Effector memory CD8-positive, alpha-beta T cell (primary cell): ENCODE data around the gene TMUB1.

Experiments
- ATAC-seq: fragments of 150-1000 bp; cut with Tn5 transposase; replicated peaks from 2 replicates; pipeline ENCODE4 v1.10.0; 2021; ENCODE audit warnings: mild to moderate bottlenecking, moderate library complexity
- DNase-seq, 3 experiments: peaks; one replicate each; pipeline ENCODE4 v3.0.0; 2021
- H3K27ac Mint-ChIP-seq, 2 donors: one replicate each; pipeline ENCODE4 v1.8.0; 2022; ENCODE audit warnings: mild to moderate bottlenecking in 2 of 2, mixed read lengths in 2 of 2, moderate library complexity in 2 of 2
- H3K27me3 Mint-ChIP-seq, 2 donors: one replicate each; pipeline ENCODE4 v1.8.0; 2022; ENCODE audit warnings: mixed read lengths in 2 of 2
- H3K36me3 Mint-ChIP-seq: one replicate; pipeline ENCODE4 v1.8.0; 2022; ENCODE audit warnings: mild to moderate bottlenecking, moderate library complexity, mixed read lengths; ENCODE audit not compliant: insufficient read depth
- H3K4me1 Mint-ChIP-seq, 2 donors: one replicate each; pipeline ENCODE4 v1.8.0; 2022; ENCODE audit warnings: low read depth in 2 of 2, mixed read lengths in 2 of 2
- H3K4me3 Mint-ChIP-seq, 2 donors: one replicate each; pipeline ENCODE4 v1.8.0; 2022; ENCODE audit warnings: mild to moderate bottlenecking in 2 of 2, mixed read lengths in 2 of 2, moderate library complexity in 2 of 2
- H3K9me3 Mint-ChIP-seq, 2 donors: one replicate each; pipeline ENCODE4 v1.8.0; 2022; ENCODE audit warnings: mixed read lengths in 2 of 2

TMUB1 gene

DNA sequence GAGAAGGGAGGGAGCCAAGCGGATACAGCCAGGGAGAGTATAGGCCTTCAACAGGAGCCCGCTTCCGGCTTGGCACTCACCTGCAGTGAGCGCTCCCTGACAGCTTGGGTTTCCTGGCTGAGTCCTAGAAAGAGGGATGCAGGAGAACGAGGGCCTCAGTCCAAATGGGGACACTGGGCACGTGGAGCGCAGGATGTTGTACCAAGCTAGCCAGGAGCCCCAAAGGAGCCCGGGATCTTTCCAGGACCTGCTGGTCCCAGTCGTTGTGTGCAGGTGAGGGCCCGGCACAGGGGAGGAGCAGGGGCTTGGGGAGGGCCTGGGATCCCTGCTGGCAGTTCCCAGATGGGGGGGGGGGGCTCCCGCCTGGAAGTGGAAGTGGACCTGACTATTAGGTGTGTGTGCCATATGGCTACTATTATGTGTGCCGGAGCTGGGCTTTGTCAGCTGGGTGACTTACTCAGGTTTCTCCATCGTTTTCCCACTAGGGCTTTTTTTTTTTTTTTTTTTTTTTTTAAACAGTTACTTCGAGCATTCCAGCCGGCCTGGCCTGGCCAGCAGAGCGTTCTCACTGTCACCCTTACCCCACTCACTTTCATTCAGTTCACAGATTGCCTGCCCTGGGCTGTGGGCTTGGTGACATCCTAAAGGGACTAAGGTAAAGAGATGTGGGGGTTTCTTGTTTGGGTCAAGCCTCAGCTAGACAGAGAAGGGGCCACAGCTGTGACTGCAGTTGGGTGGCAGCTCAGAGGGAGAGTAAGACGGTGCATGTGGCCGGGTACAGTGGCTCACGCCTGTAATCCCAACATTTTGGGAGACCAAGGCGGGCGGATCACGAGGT is 6.8 kb upstream of the TMUB1 start:
- Mint-ChIP-seq H3K4me1 (peaks cover 15 to 24% of the 10 kb centered on the region in 2 donors), H3K27me3 (peaks cover 0 to 5% of the 10 kb centered on the region in 2 donors), H3K9me3 (no peaks in the 10 kb centered on the region), H3K4me3 (no peak overlapping the region), H3K27ac (no peak overlapping the region), H3K36me3 (peaks cover 8% of the 10 kb centered on the region)
- DNase-seq (no peak), ATAC-seq (no peak)

GRCh38 chr7:151088856-151089699 is 5.8 kb upstream of the TMUB1 start:
- Mint-ChIP-seq H3K4me1 (peaks cover 20 to 28% of the 10 kb centered on the region in 2 donors), H3K4me3 (peak overlapping the region; percentile 33 to 54)
- no peak for DNase-seq

DNA sequence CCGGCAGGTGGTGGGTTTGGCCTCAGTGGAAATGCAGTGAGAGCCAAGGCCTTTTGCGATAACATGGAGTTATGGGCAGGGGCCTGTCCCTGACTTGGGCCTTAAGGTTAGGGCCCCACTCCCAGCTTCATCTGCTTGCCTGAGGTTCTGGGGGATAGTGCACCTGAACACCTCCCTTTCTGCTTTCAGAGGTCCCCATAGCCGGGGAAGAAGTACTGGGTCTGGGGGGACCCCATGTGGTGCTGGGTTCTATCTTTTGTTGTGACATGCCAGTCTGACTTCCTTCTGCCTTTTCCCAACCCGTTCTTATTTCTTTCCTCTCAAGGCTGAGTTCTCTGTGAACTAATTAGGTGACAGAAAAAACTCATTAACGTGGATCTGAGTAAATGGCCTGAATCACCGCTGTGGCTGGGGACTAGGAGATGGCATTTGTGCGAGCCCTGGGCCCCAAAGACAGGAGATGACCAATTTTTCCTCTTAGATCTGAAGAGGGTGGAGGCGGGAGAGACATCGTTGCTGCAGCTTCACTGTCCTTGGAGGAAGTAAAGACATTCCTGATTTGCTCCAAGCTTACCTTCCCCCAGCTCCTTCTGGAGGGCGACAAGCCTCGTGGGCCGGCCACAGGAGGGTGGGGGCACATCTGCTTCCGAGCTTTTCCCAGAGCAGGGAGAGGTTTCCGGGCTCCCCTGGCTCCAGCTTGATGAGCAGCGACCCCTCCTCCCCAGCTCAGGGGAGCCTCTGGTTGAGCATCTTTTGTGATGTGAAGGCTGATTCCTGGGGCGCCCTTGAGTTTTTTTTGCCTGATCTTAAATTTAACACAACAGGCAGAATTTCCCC is 4.9 kb upstream of the TMUB1 start:
- ATAC-seq (no peak), DNase-seq (no peak)
- H3K27ac Mint-ChIP-seq, result peak overlapping the region in 1 of 2 donors; percentile 72
- peaks cover 0 to 9% of the 10 kb centered on the region in 2 donors for H3K27me3 Mint-ChIP-seq
- peaks cover 20 to 31% of the 10 kb centered on the region in 2 donors for H3K4me1 Mint-ChIP-seq
- H3K4me3 Mint-ChIP-seq, result peak overlapping the region; percentile 54 to 83
- peaks cover 5% of the 10 kb centered on the region for H3K36me3 Mint-ChIP-seq
- H3K9me3 Mint-ChIP-seq, result no peaks in the 10 kb centered on the region

More at GRCh38 chr7:151088856-151089699, 5.8 kb upstream of the TMUB1 start:
- no peaks in the 10 kb centered on the region for H3K9me3 Mint-ChIP-seq
- peaks cover 0 to 9% of the 10 kb centered on the region in 2 donors for H3K27me3 Mint-ChIP-seq
- peaks cover 5% of the 10 kb centered on the region for H3K36me3 Mint-ChIP-seq
- ATAC-seq, result no peak
- peak overlapping the region in 1 of 2 donors; percentile 30 for H3K27ac Mint-ChIP-seq

GRCh38 chr7:151087245-151088018 is 4.1 kb upstream of the TMUB1 start:
- peak; percentile 15 for ATAC-seq
- Mint-ChIP-seq H3K9me3 (no peaks in the 10 kb centered on the region), H3K27me3 (peaks cover 0 to 9% of the 10 kb centered on the region in 2 donors), H3K36me3 (peaks cover 11% of the 10 kb centered on the region), H3K4me3 (peak overlapping the region; percentile 77 to 83), H3K27ac (peak overlapping the region; percentile 22 to 72), H3K4me1 (peaks cover 27 to 37% of the 10 kb centered on the region in 2 donors)
- DNase-seq, result peak in 1 of 3 experiments; percentile 30

DNA sequence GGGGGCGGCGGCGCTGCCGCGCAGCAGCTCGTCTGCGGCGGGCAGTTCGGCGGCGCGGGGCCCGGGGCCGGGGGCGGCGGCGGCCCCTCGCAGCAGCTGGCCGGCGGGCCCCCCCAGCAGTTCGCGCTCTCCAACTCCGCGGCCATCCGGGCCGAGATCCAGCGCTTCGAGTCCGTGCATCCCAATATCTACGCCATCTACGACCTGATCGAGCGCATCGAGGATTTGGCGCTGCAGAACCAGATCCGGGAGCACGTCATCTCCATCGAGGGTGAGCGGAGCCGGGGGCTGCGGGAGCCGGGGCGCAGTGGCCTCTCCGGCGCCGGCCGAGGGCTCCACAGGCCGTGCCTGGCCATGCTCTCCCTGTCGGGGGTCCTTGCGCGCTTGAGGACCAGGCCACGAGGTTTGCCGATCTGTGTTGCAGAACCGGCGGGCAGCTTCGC is 3.5 kb upstream of the TMUB1 start:
- Mint-ChIP-seq H3K27me3 (peaks cover 0 to 9% of the 10 kb centered on the region in 2 donors), H3K4me3 (peak overlapping the region; percentile 77 to 83), H3K4me1 (peaks cover 27 to 37% of the 10 kb centered on the region in 2 donors), H3K9me3 (no peaks in the 10 kb centered on the region), H3K27ac (peak overlapping the region in 1 of 2 donors; percentile 22), H3K36me3 (peaks cover 11% of the 10 kb centered on the region)
- no peak for ATAC-seq
- DNase-seq, result no peak

- H3K9me3 Mint-ChIP-seq, result no peaks in the 10 kb centered on the region
- DNase-seq, result peak in 1 of 3 experiments; percentile 25
- peaks cover 11% of the 10 kb centered on the region for H3K36me3 Mint-ChIP-seq
- H3K27ac Mint-ChIP-seq, result peak within 1 kb of the TSS; percentile 84 to 96
- H3K4me3 Mint-ChIP-seq, result peak within 1 kb of the TSS; percentile 94 to 95
- peak; percentile 1 for ATAC-seq
- H3K4me1 Mint-ChIP-seq, result peaks cover 27 to 35% of the 10 kb centered on the region in 2 donors
- H3K27me3 Mint-ChIP-seq, result peaks cover 0 to 9% of the 10 kb centered on the region in 2 donors
Measured at GRCh38 chr7:151085691-151086620, 2.7 kb upstream of the TMUB1 start, which contains the start of gene AGAP3. Gene AGAP3 (plus strand): TSS chr7:151086475. CDS start chr7:151086742, 267 bp downstream.

GRCh38 chr7:151085329-151085690 is 2.0 kb upstream of the TMUB1 start:
- peak overlapping the region; percentile 84 to 96 for H3K27ac Mint-ChIP-seq
- DNase-seq (no peak), ATAC-seq (no peak)
- H3K9me3 Mint-ChIP-seq, result no peaks in the 10 kb centered on the region
- peaks cover 11% of the 10 kb centered on the region for H3K36me3 Mint-ChIP-seq
- peaks cover 0 to 9% of the 10 kb centered on the region in 2 donors for H3K27me3 Mint-ChIP-seq
- H3K4me1 Mint-ChIP-seq, result peaks cover 27 to 35% of the 10 kb centered on the region in 2 donors
- H3K4me3 Mint-ChIP-seq, result peak overlapping the region; percentile 94 to 95

DNA sequence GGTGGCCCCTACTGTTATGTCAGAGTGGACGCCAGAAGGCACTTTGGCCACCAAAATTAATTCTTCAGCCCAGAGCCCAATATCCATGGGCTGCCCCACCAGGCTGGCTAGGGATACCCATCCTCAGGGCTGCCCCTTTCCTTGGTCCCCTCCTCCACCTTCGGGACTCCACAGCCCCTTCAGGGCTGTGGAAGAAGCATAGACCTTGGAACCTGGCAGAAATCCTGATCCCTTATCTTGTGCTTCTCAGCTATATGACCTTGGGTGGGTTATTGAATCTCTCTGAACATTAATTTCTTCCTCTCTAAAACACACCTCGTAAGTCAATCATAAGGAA is 499 bp upstream of the TMUB1 start:
- H3K4me1 Mint-ChIP-seq, result peaks cover 29 to 33% of the 10 kb centered on the region in 2 donors
- peaks cover 11% of the 10 kb centered on the region for H3K36me3 Mint-ChIP-seq
- H3K9me3 Mint-ChIP-seq, result no peaks in the 10 kb centered on the region
- peaks cover 0 to 9% of the 10 kb centered on the region in 2 donors for H3K27me3 Mint-ChIP-seq
- H3K27ac Mint-ChIP-seq, result peak overlapping the region; percentile 92 to 96
- ATAC-seq (no peak), DNase-seq (no peak)
- peak overlapping the region; percentile 94 to 95 for H3K4me3 Mint-ChIP-seq

- ATAC-seq, result no peak
- H3K27me3 Mint-ChIP-seq, result peaks cover 0 to 9% of the 10 kb centered on the region in 2 donors
- peaks cover 15% of the 10 kb centered on the region for H3K36me3 Mint-ChIP-seq
- H3K27ac Mint-ChIP-seq, result peak overlapping the region; percentile 92 to 96
- no peaks in the 10 kb centered on the region for H3K9me3 Mint-ChIP-seq
- DNase-seq, result no peak
- peak overlapping the region; percentile 94 to 95 for H3K4me3 Mint-ChIP-seq
- peaks cover 32 to 34% of the 10 kb centered on the region in 2 donors for H3K4me1 Mint-ChIP-seq
Measured at GRCh38 chr7:151082141-151083070, 887 bp downstream of the TMUB1 start.

DNA sequence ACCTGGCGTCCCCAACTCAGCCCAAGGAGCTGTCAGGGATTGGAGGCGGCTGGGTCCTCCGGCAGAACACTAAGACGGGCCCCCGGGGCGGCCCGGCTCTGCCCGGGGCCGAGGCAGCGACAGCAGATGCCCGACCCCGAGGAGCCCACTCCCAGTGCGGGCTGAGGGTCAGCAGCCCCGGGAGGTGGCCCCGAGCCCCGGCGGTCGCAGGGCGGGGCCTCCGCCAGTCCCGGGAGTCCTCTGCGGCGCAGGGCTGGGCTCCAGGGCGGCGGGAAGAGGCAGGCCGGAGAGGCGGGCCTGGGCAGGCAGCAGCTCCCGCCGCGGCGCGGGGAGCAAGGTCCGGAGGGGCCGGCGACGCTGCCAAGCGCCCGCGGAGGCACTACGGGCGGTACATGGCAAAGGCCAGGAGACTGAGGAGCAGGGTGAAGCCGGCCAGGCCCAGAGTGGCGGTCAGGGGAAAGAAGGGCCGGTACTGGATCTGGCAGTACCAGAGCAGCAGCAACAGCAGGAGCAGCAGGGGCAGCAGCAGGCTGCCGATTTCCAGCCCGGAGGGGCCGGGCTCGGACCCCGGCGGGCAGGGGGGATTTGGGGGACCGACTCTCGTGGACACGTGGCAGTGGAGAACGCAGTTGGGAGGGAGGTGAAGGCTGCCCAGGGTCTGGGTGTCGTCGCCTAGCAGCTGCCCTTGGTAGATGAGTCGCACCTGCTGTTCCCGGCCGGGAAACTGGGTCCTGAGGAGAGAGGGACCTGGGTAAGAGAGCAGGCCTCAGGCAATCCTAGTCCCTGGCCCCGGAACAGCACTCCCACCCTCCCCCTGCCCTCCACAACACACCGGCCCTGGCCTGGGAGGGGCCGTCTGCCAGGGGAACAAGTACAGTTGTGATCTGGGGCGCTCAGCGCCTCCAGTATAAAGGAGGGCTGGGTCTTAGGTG is 1.9 kb downstream of the TMUB1 start:
- peaks cover 32 to 34% of the 10 kb centered on the region in 2 donors for H3K4me1 Mint-ChIP-seq
- peak overlapping the region; percentile 94 to 95 for H3K4me3 Mint-ChIP-seq
- H3K27ac Mint-ChIP-seq, result peak overlapping the region; percentile 88 to 92
- H3K27me3 Mint-ChIP-seq, result peaks cover 0 to 9% of the 10 kb centered on the region in 2 donors
- peaks cover 10% of the 10 kb centered on the region for H3K36me3 Mint-ChIP-seq
- no peak for ATAC-seq
- no peaks in the 10 kb centered on the region for H3K9me3 Mint-ChIP-seq
- no peak for DNase-seq
